H9 (cell line): ENCODE results near the gene APBA3. TPM values are rescaled to one million over a fixed set of nuclear protein-coding genes. Genes with fewer than 3 reads are reported as not detected.

Experiments
- DNase-seq: peaks from one replicate; pipeline ENCODE4 v3.0.0-alpha.2; 2017
- H2AFZ ChIP-seq: one replicate; pipeline ENCODE4 v1.6.1; 2013; ENCODE audit warnings: mild to moderate bottlenecking, low read length, control low read depth, moderate library complexity
- H2AK5ac ChIP-seq: 2 replicates; pipeline ENCODE4 v1.6.1; 2013; ENCODE audit warnings: low read length, control low read depth, mixed read lengths; ENCODE audit not compliant: insufficient read length
- H2BK120ac ChIP-seq: one replicate; pipeline ENCODE4 v1.6.1; 2013; ENCODE audit warnings: low read depth, mild to moderate bottlenecking, low read length, control low read depth, inconsistent platforms; ENCODE audit not compliant: poor library complexity, severe bottlenecking
- H2BK12ac ChIP-seq: 2 replicates; pipeline ENCODE4 v1.6.1; 2013; ENCODE audit warnings: low read length, control low read depth, mixed read lengths, low read depth; ENCODE audit not compliant: insufficient read length
- H2BK15ac ChIP-seq: 2 replicates; pipeline ENCODE4 v1.6.1; 2013; ENCODE audit warnings: low read depth, low read length, control low read depth
- H2BK20ac ChIP-seq: one replicate; pipeline ENCODE4 v1.6.1; 2013; ENCODE audit warnings: low read depth, mild to moderate bottlenecking, low read length, control low read depth, inconsistent platforms; ENCODE audit not compliant: poor library complexity, severe bottlenecking
- H2BK5ac ChIP-seq: 2 replicates; pipeline ENCODE4 v1.6.1; 2013; ENCODE audit warnings: low read length, control low read depth, mixed read lengths; ENCODE audit not compliant: insufficient read length
- H3K14ac ChIP-seq: 2 replicates; pipeline ENCODE4 v1.6.1; 2013; ENCODE audit warnings: low read length, control low read depth; ENCODE audit not compliant: insufficient read depth
- H3K18ac ChIP-seq: 2 replicates; pipeline ENCODE4 v1.6.1; 2013; ENCODE audit warnings: low read depth, mild to moderate bottlenecking, mixed read lengths, low read length, control low read depth; ENCODE audit not compliant: insufficient read length
- H3K23ac ChIP-seq: 2 replicates; pipeline ENCODE4 v1.6.1; 2013; ENCODE audit warnings: low read length, control low read depth, mixed read lengths, low read depth; ENCODE audit not compliant: insufficient read length
- H3K23me2 ChIP-seq: 2 replicates; pipeline ENCODE4 v1.6.1; 2013; ENCODE audit warnings: low read depth, mild to moderate bottlenecking, mixed read lengths, low read length, control low read depth; ENCODE audit not compliant: insufficient read length, poor library complexity, severe bottlenecking
- H3K27ac ChIP-seq: 2 replicates; pipeline ENCODE4 v1.5.1; 2013; ENCODE audit warnings: low read length, control low read depth, mixed read lengths, low read depth; ENCODE audit not compliant: insufficient read length
- H3K27me3 ChIP-seq: 2 replicates; pipeline ENCODE4 v1.6.1; 2013; ENCODE audit warnings: low read length, control low read depth, inconsistent platforms; ENCODE audit not compliant: insufficient read depth
- H3K4ac ChIP-seq: 2 replicates; pipeline ENCODE4 v1.6.1; 2013; ENCODE audit warnings: low read depth, mild to moderate bottlenecking, control low read depth, inconsistent platforms, low read length, moderate library complexity
- H3K4me1 ChIP-seq: 2 replicates; pipeline ENCODE4 v1.6.1; 2013; ENCODE audit warnings: low read length, control low read depth, inconsistent platforms; ENCODE audit not compliant: insufficient read depth
- H3K4me2 ChIP-seq: 2 replicates; pipeline ENCODE4 v1.6.1; 2013; ENCODE audit warnings: low read length, control low read depth, mixed read lengths; ENCODE audit not compliant: insufficient read length, insufficient read depth
- H3K56ac ChIP-seq: 2 replicates; pipeline ENCODE4 v1.6.1; 2013; ENCODE audit warnings: low read depth, mild to moderate bottlenecking, mixed read lengths, low read length, control low read depth; ENCODE audit not compliant: insufficient read length
- H3K79me1 ChIP-seq: 2 replicates; pipeline ENCODE4 v1.6.1; 2013; ENCODE audit warnings: low read depth, mild to moderate bottlenecking, moderate library complexity, low read length, control low read depth, inconsistent platforms; ENCODE audit not compliant: insufficient read depth, poor library complexity, severe bottlenecking
- H3K79me2 ChIP-seq: 2 replicates; pipeline ENCODE4 v1.6.1; 2013; ENCODE audit warnings: low read length, control low read depth, inconsistent platforms; ENCODE audit not compliant: insufficient read depth
- H3K9ac ChIP-seq: 2 replicates; pipeline ENCODE4 v1.6.1; 2013; ENCODE audit warnings: low read length, control low read depth, mixed read lengths; ENCODE audit not compliant: insufficient read length; ENCODE audit errors: extremely low read depth
- H3K9me3 ChIP-seq: one replicate; pipeline ENCODE4 v1.6.1; 2013; ENCODE audit warnings: low read depth, low read length, inconsistent platforms; ENCODE audit not compliant: control insufficient read depth
- H3T11ph ChIP-seq: one replicate; pipeline ENCODE4 v1.6.1; 2013; ENCODE audit warnings: mild to moderate bottlenecking, low read length, control low read depth, inconsistent platforms
- H4K20me1 ChIP-seq: one replicate; pipeline ENCODE4 v1.6.1; 2013; ENCODE audit not compliant: control insufficient read depth, insufficient read length, insufficient read depth
- H4K5ac ChIP-seq: 2 replicates; pipeline ENCODE4 v1.6.1; 2013; ENCODE audit warnings: low read depth, mild to moderate bottlenecking, mixed read lengths, low read length, control low read depth; ENCODE audit not compliant: insufficient read length
- H4K8ac ChIP-seq: replicated peaks from 2 replicates; pipeline ENCODE4 v1.6.1; 2013; ENCODE audit warnings: low read length, control low read depth, mixed read lengths, low read depth; ENCODE audit not compliant: insufficient read length
- H4K91ac ChIP-seq: 2 replicates; pipeline ENCODE4 v1.6.1; 2013; ENCODE audit warnings: low read depth, mild to moderate bottlenecking, moderate library complexity, mixed read lengths, low read length, control low read depth; ENCODE audit not compliant: insufficient read length
- H3K27ac Mint-ChIP-seq, 3 experiments: 2 replicates in 2 of 3; 3 replicates in 1 of 3; pipeline ENCODE4 v1.8.0; 2020 to 2021; ENCODE audit warnings: mixed read lengths in 3 of 3, mild to moderate bottlenecking in 1 of 3, moderate library complexity in 1 of 3
- H3K27me3 Mint-ChIP-seq: 2 replicates; pipeline ENCODE4 v1.8.0; 2021; ENCODE audit warnings: low read depth, mild to moderate bottlenecking, moderate library complexity, mixed read lengths
- H3K36me3 Mint-ChIP-seq, 3 experiments: 2 replicates in 2 of 3; 3 replicates in 1 of 3; pipeline ENCODE4 v1.8.0; 2020 to 2021; ENCODE audit warnings: low read depth in 3 of 3, mixed read lengths in 3 of 3; ENCODE audit not compliant: insufficient read depth in 1 of 3
- H3K4me1 Mint-ChIP-seq, 2 experiments: 2 replicates each; pipeline ENCODE4 v1.8.0; 2020; ENCODE audit warnings: mixed read lengths in 2 of 2
- H3K4me3 Mint-ChIP-seq, 2 experiments: 2 replicates in 1 of 2; 3 replicates in 1 of 2; pipeline ENCODE4 v1.8.0; 2020 to 2021; ENCODE audit warnings: mild to moderate bottlenecking in 2 of 2, mixed read lengths in 2 of 2, moderate library complexity in 1 of 2
- H3K9me3 Mint-ChIP-seq, 2 experiments: 2 replicates in 1 of 2; 3 replicates in 1 of 2; pipeline ENCODE4 v1.8.0; 2020; ENCODE audit warnings: mild to moderate bottlenecking in 2 of 2, mixed read lengths in 2 of 2, moderate library complexity in 1 of 2
- CTCF ChIP-seq: fragments of 200-600 bp; sonication (generic); conservative IDR thresholded peaks from 3 replicates; pipeline ENCODE4 v1.8.0; 2021; ENCODE audit warnings: antibody characterized with exemption, mild to moderate bottlenecking
- WGBS: extraction: QIAGEN DNeasy Blood & Tissue Kit; methylation state at CpG from one replicate; pipeline ENCODE4 v1.1.7; 2013; ENCODE audit warnings: missing lambda C conversion rate, low lambda C conversion rate, mixed read lengths; ENCODE audit not compliant: insufficient read length; ENCODE audit errors: extremely low coverage; 5-methylcytosine and 5-hydroxymethylcytosine counted together
- total RNA-seq: library from RNA; stranded (reverse); gene quantifications from 2 replicates; pipeline ENCODE4 v1.2.1, GENCODE V29; 2021

Gene APBA3
- total RNA-seq, 1 experiment from 2014 or later = 21.8 TPM

- no peak overlapping the region for H3K18ac ChIP-seq
- H2AK5ac ChIP-seq = no peak overlapping the region
- H4K91ac ChIP-seq = no peak overlapping the region
- H3K4me1 Mint-ChIP-seq = no peaks in the 10 kb centered on the region
- H3K27ac ChIP-seq = no peak overlapping the region
- no peaks in the 10 kb centered on the region for H3K9me3 ChIP-seq
- no peak overlapping the region for H3K4me3 Mint-ChIP-seq
- H3K79me1 ChIP-seq = no peaks in the 10 kb centered on the region
- H3K23ac ChIP-seq = no peak overlapping the region
- H3K9me3 Mint-ChIP-seq = no peaks in the 10 kb centered on the region
- H4K8ac ChIP-seq = no peak overlapping the region
- H3T11ph ChIP-seq = no peak overlapping the region
- H3K4me1 ChIP-seq = no peaks in the 10 kb centered on the region
- no peak overlapping the region for H3K4me2 ChIP-seq
- H3K14ac ChIP-seq = no peak overlapping the region
- H2BK5ac ChIP-seq = no peak overlapping the region
- no peak overlapping the region for H3K4ac ChIP-seq
- no peaks in the 10 kb centered on the region for H4K20me1 ChIP-seq
- H2BK20ac ChIP-seq = no peak overlapping the region
- H2BK15ac ChIP-seq = no peak overlapping the region
- no peak overlapping the region for H3K56ac ChIP-seq
- no peaks in the 10 kb centered on the region for H3K27me3 ChIP-seq
- H3K36me3 Mint-ChIP-seq = peaks cover 4 to 32% (median 27%) of the 10 kb centered on the region in 3 experiments; a peak in 6 of 7 replicates
- no peaks in the 10 kb centered on the region for H3K23me2 ChIP-seq
- no peak overlapping the region for H4K5ac ChIP-seq
- H2BK120ac ChIP-seq = no peak overlapping the region
- H3K79me2 ChIP-seq = no peaks in the 10 kb centered on the region
- no peak overlapping the region for H3K9ac ChIP-seq
- DNase-seq = no peak
- no peak overlapping the region for H3K27ac Mint-ChIP-seq
- WGBS = no CpG with 5 or more reads among the region's 2 CpGs
- H2BK12ac ChIP-seq = no peak overlapping the region
- no peaks in the 10 kb centered on the region for H3K27me3 Mint-ChIP-seq
- no peak for TF ChIP-seq CTCF
- H2AFZ ChIP-seq = no peak overlapping the region
These were observed 11.3 kb downstream of the APBA3 start for GRCh38 chr19:3750211-3750610.
